Measurements from ENCODE around the gene CD1E. TPM values are rescaled to one million over a fixed set of nuclear protein-coding genes. Genes with fewer than 3 reads are reported as not detected.
"Not testable (repeated sequence)": the region's sequence is repeated elsewhere in the genome, so short reads cannot be mapped to it uniquely, and the experiment has no call there.

The CD1E gene
- total RNA-seq, 4 donors from 2014 or later, result 0.44 TPM; not detected in 3

- TF ChIP-seq CTCF (IDR thresholded peaks at IDR 0.05), result no peak
- ATAC-seq (ENCODE audit: low FRiP score) (no peak), DNase-seq (ENCODE audit: low spot score) (no peak)
These were observed 20.1 kb upstream of the CD1E start for GRCh38 chr1:158333405-158334155.

DNA sequence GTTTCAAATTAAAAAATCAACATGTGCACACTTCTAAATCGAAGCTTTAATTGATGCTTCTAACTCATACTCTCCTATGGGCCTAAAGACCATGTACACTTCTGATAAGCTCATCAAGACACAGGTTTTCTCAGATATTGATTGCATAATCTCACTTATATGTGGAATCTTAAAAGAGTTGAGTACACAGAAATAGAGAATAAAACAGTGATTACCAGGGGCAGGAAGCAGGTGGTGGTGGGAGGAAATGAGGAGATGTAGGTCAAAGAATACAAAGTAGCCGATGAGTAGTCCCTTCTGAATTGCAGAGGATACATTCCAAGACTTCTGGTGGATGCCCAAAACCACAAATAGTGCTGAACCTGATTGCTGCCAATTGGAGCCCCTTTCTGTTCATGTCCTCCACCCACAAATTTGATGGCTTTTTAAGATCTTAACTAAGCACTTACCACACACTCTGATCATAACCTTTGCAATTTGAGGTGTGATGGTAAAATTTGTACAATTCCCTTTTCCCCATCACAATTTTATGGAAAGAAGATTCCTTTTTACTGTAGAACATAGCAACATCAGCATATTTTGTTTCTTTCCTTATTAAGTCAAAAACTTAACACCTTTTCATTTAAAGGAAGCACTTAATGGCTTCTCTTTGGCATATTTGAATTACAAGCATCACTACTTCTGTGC, 19.0 kb upstream of the CD1E start:
- no peak for DNase-seq (ENCODE audit: low spot score)
- TF ChIP-seq CTCF (IDR thresholded peaks at IDR 0.05), result no peak
- ATAC-seq (ENCODE audit: low FRiP score), result no peak

- TF ChIP-seq CTCF (IDR thresholded peaks at IDR 0.05), result no peak
- ATAC-seq (ENCODE audit: low FRiP score) (no peak), DNase-seq (ENCODE audit: low spot score) (no peak)
These were observed 18.5 kb upstream of the CD1E start for GRCh38 chr1:158335213-158335532.

DNA sequence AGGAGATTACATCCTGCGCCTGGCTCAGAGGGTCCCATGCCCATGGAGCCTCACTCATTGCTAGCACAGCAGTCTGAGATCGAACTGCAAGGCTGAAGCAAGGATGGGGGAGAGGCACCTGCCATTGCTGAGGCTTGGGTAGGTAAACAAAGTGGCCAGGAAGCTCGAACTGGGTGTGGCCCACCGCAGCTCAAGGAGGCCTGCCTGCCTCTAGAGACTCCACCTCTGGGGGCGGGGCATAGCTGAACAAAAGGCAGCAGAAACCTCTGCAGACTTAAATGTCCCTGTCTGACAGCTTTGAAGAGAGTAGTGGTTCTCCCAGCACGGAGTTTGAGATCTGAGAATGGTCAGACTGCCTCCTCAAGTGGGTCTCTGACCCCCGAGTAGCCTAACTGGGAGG, 17.3 kb upstream of the CD1E start:
- ATAC-seq (ENCODE audit: low FRiP score); DNase-seq (ENCODE audit: low spot score): not testable (repeated sequence)

DNA sequence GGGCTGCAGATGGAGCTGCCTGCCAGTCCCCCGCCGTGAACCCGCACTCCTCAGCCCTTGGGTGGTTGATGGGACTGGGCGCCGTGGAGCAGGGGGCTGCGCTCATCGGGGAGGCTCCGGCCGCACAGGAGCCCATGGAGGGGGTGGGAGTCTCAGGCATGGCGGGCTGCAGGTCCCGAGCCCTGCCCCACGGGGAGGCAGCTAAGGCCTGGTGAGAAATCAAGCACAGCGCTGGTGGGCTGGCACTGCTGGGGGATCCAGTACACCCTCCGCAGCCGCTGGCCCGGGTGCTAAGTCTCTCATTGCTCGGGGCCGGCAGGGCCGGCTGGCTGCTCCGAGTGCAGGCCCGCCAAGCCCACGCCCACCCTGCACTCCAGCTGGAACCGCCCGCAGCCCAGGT, 4.7 kb upstream of the CD1E start:
- ATAC-seq (ENCODE audit: low FRiP score); DNase-seq (ENCODE audit: low spot score): not testable (repeated sequence)

- TF ChIP-seq CTCF (IDR thresholded peaks at IDR 0.05), result no peak
- DNase-seq (ENCODE audit: low spot score) (no peak), ATAC-seq (ENCODE audit: low FRiP score) (no peak)
These were observed 561 bp downstream of the CD1E start for GRCh38 chr1:158354255-158354654.

GRCh38 chr1:158355773-158356285, 2.1 kb downstream of the CD1E start:
- no peak for ATAC-seq (ENCODE audit: low FRiP score)
- TF ChIP-seq CTCF (IDR thresholded peaks at IDR 0.05), result no peak
- DNase-seq (ENCODE audit: low spot score), result no peak

GRCh38 chr1:158356616-158357015, 2.9 kb downstream of the CD1E start:
- no peak for ATAC-seq (ENCODE audit: low FRiP score)
- TF ChIP-seq CTCF (IDR thresholded peaks at IDR 0.05), result no peak
- DNase-seq (ENCODE audit: low spot score), result no peak
